Lung (tissue), 12 donors: ENCODE measurements around the gene EPN1. TPM values are rescaled to one million over a fixed set of nuclear protein-coding genes. Genes with fewer than 3 reads are reported as not detected.
"Not testable (repeated sequence)": the region's sequence is repeated elsewhere in the genome, so short reads cannot be mapped to it uniquely, and the experiment has no call there.

Experiments used
- ATAC-seq: fragments of 200-7000 bp; cut with Tn5 transposase; one replicate; pipeline ENCODE4 v1.9.1; 2020; ENCODE audit warnings: moderate number of reproducible peaks; ENCODE audit not compliant: insufficient read depth, low FRiP score
- DNase-seq, 3 donors: peaks; one replicate each; pipeline ENCODE4 v3.0.0-alpha.2; 2013 to 2017
- H3K27ac ChIP-seq, 2 donors: one replicate each; pipeline ENCODE4 v1.5.1; 2013; ENCODE audit warnings: mild to moderate bottlenecking in 2 of 2, moderate library complexity in 2 of 2, control low read depth in 1 of 2, inconsistent platforms in 1 of 2, low read depth in 1 of 2, low read length in 1 of 2
- H3K27me3 ChIP-seq, 3 donors: one replicate each; pipeline ENCODE4 v1.5.1; 2013; ENCODE audit warnings: low read length in 2 of 3; ENCODE audit not compliant: control insufficient read depth in 3 of 3, insufficient read depth in 3 of 3
- H3K36me3 ChIP-seq, 4 donors: one replicate each; pipeline ENCODE4 v1.5.1; 2013; ENCODE audit warnings: low read length in 4 of 4, mild to moderate bottlenecking in 1 of 4, moderate library complexity in 1 of 4; ENCODE audit not compliant: control insufficient read depth in 4 of 4, insufficient read depth in 4 of 4
- H3K4me1 ChIP-seq, 5 donors: one replicate each; pipeline ENCODE4 v1.5.1; 2013; ENCODE audit warnings: low read length in 5 of 5, mild to moderate bottlenecking in 2 of 5, moderate library complexity in 1 of 5; ENCODE audit not compliant: control insufficient read depth in 5 of 5, insufficient read depth in 5 of 5
- H3K4me3 ChIP-seq: one replicate; pipeline ENCODE4 v1.5.1; 2013; ENCODE audit warnings: mild to moderate bottlenecking, control low read depth, moderate library complexity
- H3K9ac ChIP-seq, 2 donors: one replicate each; pipeline ENCODE4 v1.5.1; 2013; ENCODE audit warnings: low read length in 2 of 2, control low read depth in 1 of 2; ENCODE audit not compliant: insufficient read depth in 1 of 2
- H3K9me3 ChIP-seq, 4 donors: one replicate each; pipeline ENCODE4 v1.5.1; 2013; ENCODE audit warnings: low read length in 3 of 4, mild to moderate bottlenecking in 1 of 4, moderate library complexity in 1 of 4; ENCODE audit not compliant: control insufficient read depth in 4 of 4, insufficient read depth in 3 of 4
- CTCF ChIP-seq: IDR thresholded peaks from 2 replicates; pipeline ENCODE4 v1.5.1; 2012; ENCODE audit warnings: mild to moderate bottlenecking; ENCODE audit errors: control extremely low read depth, extremely low read depth
- WGBS, 2 donors: extraction: QIAGEN DNeasy Blood & Tissue Kit; methylation state at CpG; one replicate each; pipeline ENCODE4 v1.1.7; 2013; 5-methylcytosine and 5-hydroxymethylcytosine counted together
- polyA plus RNA-seq, 2 donors: library from polyadenylated mRNA; stranded (reverse); fragments of 200-250 nt; gene quantifications; one replicate each; pipeline ENCODE4 v1.2.1, GENCODE V29; 2013
- total RNA-seq, 2 donors: library from RNA; depleted of rRNA in 1 of 2; stranded (reverse); fragments of >200 nt in 1 of 2; gene quantifications; one replicate each; pipeline ENCODE4 v1.2.1, GENCODE V29; 2014 to 2021
- donor health status: control.
- donor health status: control.
- donor health status: Bipolar disorder and iron deficiency.
- donor health status: healthy.
- donor health status: DM: yes; HTN: yes; CAD: no.

Gene EPN1
- total and polyA plus RNA-seq, 4 donors, result 84.8 to 140 (median 99.5) TPM

- H3K36me3 ChIP-seq, result no peaks in the 10 kb centered on the region
- ATAC-seq (no peak), DNase-seq (no peak)
- no peak overlapping the region for H3K4me3 ChIP-seq
- no peaks in the 10 kb centered on the region for H3K4me1 ChIP-seq
- TF ChIP-seq CTCF, result no peak
- WGBS, 2 donors, result 62 to 85% methylated on average over 2 of the region's 3 CpGs
- H3K9me3 ChIP-seq, result no peaks in the 10 kb centered on the region
- no peak overlapping the region for H3K9ac ChIP-seq
- no peaks in the 10 kb centered on the region for H3K27me3 ChIP-seq
- no peak overlapping the region for H3K27ac ChIP-seq
Measured at GRCh38 chr19:55712804-55713631, 38.0 kb downstream of the EPN1 start.

GRCh38 chr19:55716531-55716930 is 41.5 kb downstream of the EPN1 start:
- WGBS, 2 donors, result 85 to 92% methylated on average over 15 of the region's 15 CpGs
- H3K4me3 ChIP-seq, result no peak overlapping the region

GRCh38 chr19:55717251-55717650 is 42.2 kb downstream of the EPN1 start:
- Histone ChIP-seq H3K4me1 (no peaks in the 10 kb centered on the region), H3K9me3 (peaks cover 0 to 10% (median 3%) of the 10 kb centered on the region in 4 donors), H3K36me3 (no peaks in the 10 kb centered on the region), H3K4me3 (no peak overlapping the region), H3K27ac (no peak overlapping the region), H3K9ac (no peak overlapping the region), H3K27me3 (peaks cover 0 to 7% (median 0%) of the 10 kb centered on the region in 3 donors)
- WGBS, 2 donors, result 70 to 83% methylated on average over 11 of the region's 11 CpGs
- TF ChIP-seq CTCF, result no peak
- DNase-seq (no peak), ATAC-seq (no peak)

More at GRCh38 chr19:55716531-55716930, 41.5 kb downstream of the EPN1 start:
- DNase-seq, result no peak
- Histone ChIP-seq H3K9ac (no peak overlapping the region), H3K27ac (no peak overlapping the region), H3K27me3 (peaks cover 0 to 7% (median 0%) of the 10 kb centered on the region in 3 donors), H3K36me3 (no peaks in the 10 kb centered on the region), H3K4me1 (no peaks in the 10 kb centered on the region), H3K9me3 (peaks cover 0 to 6% (median 1%) of the 10 kb centered on the region in 4 donors)
- no peak for TF ChIP-seq CTCF
- ATAC-seq, result no peak

- H3K27me3 ChIP-seq, H3K4me1 ChIP-seq, H3K27ac ChIP-seq, DNase-seq, H3K36me3 ChIP-seq, ATAC-seq, H3K9ac ChIP-seq, H3K4me3 ChIP-seq: not testable (repeated sequence)
- WGBS, 2 donors, result 37 to 62% methylated on average over 13 of the region's 13 CpGs
- H3K9me3 ChIP-seq, result peaks cover 0 to 10% (median 3%) of the 10 kb centered on the region in 4 donors
Measured at GRCh38 chr19:55717879-55718711, 43.1 kb downstream of the EPN1 start.
